ENCODE data around the gene NHP2. TPM values are rescaled to one million over a fixed set of nuclear protein-coding genes. Genes with fewer than 3 reads are reported as not detected.
A peak's percentile ranks its signal among the peaks of the same experiment; 100 is the strongest.

NHP2 gene
- total RNA-seq: 57.5 TPM
- long read RNA-seq, transcript NHP2-201 (4 exons, 865 nt): major isoform, 66 of 72 reads
- long read RNA-seq, partial matches to known transcripts: 4 of 72 reads
- long read RNA-seq, other reads (novel, unspliced or antisense): 0 of 72 reads

DNA sequence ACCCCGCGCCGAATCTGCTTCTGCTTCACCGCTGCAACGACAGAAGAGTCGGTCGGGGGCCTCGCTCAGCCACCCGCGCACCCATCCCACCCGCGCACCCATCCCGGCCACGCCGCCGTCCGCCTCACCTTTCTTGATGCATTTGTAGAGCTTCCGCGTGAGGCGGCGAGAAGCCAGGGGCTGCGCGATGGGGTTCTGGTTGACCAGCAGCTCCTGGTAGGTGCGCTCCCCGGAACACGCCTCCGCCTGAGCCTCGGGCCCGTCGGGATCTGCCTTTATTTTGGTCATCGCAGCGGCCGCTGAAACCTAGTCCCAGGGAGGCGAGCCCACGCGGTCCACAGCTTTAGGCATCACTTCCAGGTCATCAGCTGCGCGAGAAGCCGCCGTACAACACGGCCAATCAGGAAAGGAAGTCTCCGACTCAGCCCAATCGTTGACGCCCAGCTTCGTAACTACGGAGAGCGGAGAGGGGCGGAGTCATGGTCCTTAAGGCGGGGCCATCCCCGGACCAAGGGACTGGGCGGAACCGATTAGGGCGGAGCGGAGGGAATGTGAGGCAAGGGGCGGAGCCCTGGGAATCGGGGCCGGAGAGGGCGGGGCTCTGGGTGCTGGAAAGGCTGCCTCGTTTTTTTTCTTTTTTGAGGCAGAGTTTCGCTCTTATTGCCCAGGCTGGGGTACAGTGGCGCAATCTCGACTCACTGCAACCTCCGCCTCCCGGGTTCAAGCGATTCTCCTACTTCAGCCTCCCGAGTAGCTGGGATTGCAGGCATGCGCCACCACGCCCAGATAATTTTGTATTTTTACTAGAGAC lies at the start of gene NHP2:
Gene NHP2 (minus strand): TSS at position 356 of the 811 bp plus-strand sequence. CDS start 68 bp downstream, at position 288.
- ATAC-seq: peak; percentile 100
- TF ChIP-seq CTCF (IDR thresholded peaks at IDR 0.05): no peak
- H3K4me3 ChIP-seq: peak within 1 kb of the TSS; percentile 83
- no peaks in the 10 kb centered on the region for H3K27me3 ChIP-seq (ENCODE audit: low read depth)
- intact Hi-C loops (cut with DNase I): no loop called here
- peak; percentile 99 for DNase-seq
- no peaks in the 10 kb centered on the region for H3K9me3 ChIP-seq
- peak within 1 kb of the TSS; percentile 77 for H3K27ac ChIP-seq
- H3K36me3 ChIP-seq: peaks cover 29% of the 10 kb centered on the region
- H3K4me1 ChIP-seq: peaks cover 26% of the 10 kb centered on the region

DNA sequence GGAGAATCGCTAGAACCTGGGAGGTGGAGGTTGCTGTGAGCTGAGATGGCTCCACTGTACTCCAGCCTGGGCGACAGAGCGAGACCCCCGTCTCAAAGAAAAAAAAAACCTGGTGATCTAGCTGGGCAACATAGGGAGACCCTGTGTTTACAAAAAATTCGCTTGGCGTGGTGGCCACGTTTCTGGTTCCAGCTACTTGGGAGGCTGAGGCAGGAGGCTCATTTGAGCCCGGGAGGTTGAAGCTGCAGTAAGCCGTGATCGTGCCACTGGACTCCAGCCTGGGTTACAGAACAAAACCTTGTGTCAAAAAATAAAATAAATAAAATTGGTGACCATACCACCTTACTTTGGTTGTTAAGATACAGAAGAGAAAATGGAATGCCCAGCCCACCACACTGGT lies 48.9 kb upstream of the NHP2 start:
- intact Hi-C loops (cut with DNase I): no loop called here
- no peak for ATAC-seq
- Histone ChIP-seq H3K4me3 (no peak overlapping the region), H3K27me3 (ENCODE audit: low read depth) (no peaks in the 10 kb centered on the region), H3K27ac (no peak overlapping the region), H3K9me3 (no peaks in the 10 kb centered on the region), H3K36me3 (peaks cover 15% of the 10 kb centered on the region), H3K4me1 (peaks cover 21% of the 10 kb centered on the region)
- DNase-seq: no peak
- TF ChIP-seq CTCF (IDR thresholded peaks at IDR 0.05): no peak

- Histone ChIP-seq H3K4me3 (no peak overlapping the region), H3K27ac (no peak overlapping the region), H3K27me3 (ENCODE audit: low read depth) (no peaks in the 10 kb centered on the region), H3K9me3 (no peaks in the 10 kb centered on the region), H3K4me1 (peaks cover 15% of the 10 kb centered on the region), H3K36me3 (peaks cover 8% of the 10 kb centered on the region)
- no peak for ATAC-seq
- TF ChIP-seq CTCF (IDR thresholded peaks at IDR 0.05): no peak
- intact Hi-C loops (cut with DNase I): no loop called here
- DNase-seq: no peak
Observed at GRCh38 chr5:178201927-178202235, 48.2 kb upstream of the NHP2 start.

- no peak overlapping the region for H3K27ac ChIP-seq
- no peak overlapping the region for H3K4me3 ChIP-seq
- ATAC-seq (no peak), DNase-seq (no peak)
- H3K36me3 ChIP-seq: peaks cover 3% of the 10 kb centered on the region
- intact Hi-C loops (cut with DNase I): no loop called here
- no peak for TF ChIP-seq CTCF (IDR thresholded peaks at IDR 0.05)
- peaks cover 10% of the 10 kb centered on the region for H3K4me1 ChIP-seq
- no peaks in the 10 kb centered on the region for H3K9me3 ChIP-seq
- H3K27me3 ChIP-seq (ENCODE audit: low read depth): no peaks in the 10 kb centered on the region
Observed at GRCh38 chr5:178201221-178201926, 47.7 kb upstream of the NHP2 start.

DNA sequence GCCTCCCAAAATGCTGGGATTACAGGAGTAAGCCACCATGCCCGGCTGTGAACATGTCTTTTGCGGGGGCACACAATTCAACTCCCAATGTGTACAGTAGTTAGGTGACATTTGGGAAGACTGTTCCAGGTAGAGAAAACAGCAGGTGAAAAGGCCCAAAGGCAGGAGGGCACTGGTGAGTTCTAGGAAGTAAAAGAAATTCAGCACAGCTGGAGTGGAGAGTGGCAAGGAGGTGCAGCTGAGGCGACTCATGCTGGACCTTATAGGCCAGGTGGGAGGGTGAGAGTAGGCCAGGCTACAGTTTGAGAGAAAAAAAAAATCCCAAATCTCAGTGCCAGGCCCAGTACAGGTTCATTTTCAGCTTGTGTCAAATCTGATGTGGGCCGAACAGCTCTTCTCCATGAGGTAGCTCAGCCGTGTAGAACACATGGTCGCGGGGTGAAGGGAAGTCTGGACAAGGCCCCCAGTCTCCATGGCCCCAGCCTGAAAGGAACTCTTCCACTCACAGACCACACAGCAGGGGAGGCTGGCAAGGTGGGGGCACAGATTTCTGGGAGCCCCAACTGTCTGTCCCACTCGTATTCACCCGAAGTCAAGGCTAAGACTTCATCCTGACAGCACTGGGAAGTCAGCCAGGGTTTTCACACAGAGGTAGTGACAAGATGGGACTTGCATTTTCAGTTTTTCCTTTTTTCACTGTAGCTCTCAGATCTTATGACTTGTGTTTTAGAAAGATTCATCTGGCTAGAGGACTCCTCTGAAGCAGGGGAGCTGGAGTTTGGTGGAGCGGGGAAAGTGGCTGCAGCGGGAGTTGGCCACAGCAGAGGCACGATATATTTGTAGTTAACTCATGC lies 46.1 kb upstream of the NHP2 start:
- ATAC-seq (no peak), DNase-seq (no peak)
- Histone ChIP-seq H3K27me3 (ENCODE audit: low read depth) (no peaks in the 10 kb centered on the region), H3K4me3 (no peak overlapping the region), H3K36me3 (no peaks in the 10 kb centered on the region), H3K9me3 (no peaks in the 10 kb centered on the region), H3K4me1 (no peaks in the 10 kb centered on the region), H3K27ac (no peak overlapping the region)
- TF ChIP-seq CTCF (IDR thresholded peaks at IDR 0.05): no peak
- intact Hi-C loops (cut with DNase I): no loop called here
